Left forelimb (tissue), 1 donor: ENCODE results near the gene PDCD1.
A peak's percentile ranks its signal among the peaks of the same experiment; 100 is the strongest.
"Not testable (repeated sequence)": the region's sequence is repeated elsewhere in the genome, so short reads cannot be mapped to it uniquely, and the experiment has no call there.

Experiments
- DNase-seq: peaks from one replicate; pipeline ENCODE4 v3.0.0-alpha.2; 2018; ENCODE audit warnings: low spot score

PDCD1 gene

GRCh38 chr2:241833756-241834526, 24.8 kb downstream of the PDCD1 start:
- DNase-seq = not testable (repeated sequence)

GRCh38 chr2:241833101-241833663, 25.5 kb downstream of the PDCD1 start:
- DNase-seq = no peak

DNA sequence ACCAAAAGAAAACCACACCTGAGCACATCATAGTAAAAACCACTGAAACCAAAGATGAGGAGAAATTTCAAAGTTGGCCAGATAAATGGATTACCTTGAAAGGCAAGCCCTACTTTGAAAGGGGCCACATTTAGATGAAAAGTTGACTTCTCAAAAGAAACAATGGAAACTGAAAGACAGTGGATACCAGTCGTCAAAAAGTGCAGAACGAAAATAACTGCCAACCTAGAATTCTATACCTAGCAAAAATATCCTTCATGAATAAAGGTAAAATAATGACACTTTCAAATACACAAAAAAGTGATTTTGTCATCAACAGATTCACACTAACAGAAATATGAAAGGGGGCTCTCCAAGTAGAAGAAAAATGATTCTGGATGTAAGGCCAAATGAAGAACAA, 31.3 kb downstream of the PDCD1 start:
- DNase-seq = no peak

GRCh38 chr2:241823531-241824437, 34.9 kb downstream of the PDCD1 start:
- DNase-seq = not testable (repeated sequence)

DNA sequence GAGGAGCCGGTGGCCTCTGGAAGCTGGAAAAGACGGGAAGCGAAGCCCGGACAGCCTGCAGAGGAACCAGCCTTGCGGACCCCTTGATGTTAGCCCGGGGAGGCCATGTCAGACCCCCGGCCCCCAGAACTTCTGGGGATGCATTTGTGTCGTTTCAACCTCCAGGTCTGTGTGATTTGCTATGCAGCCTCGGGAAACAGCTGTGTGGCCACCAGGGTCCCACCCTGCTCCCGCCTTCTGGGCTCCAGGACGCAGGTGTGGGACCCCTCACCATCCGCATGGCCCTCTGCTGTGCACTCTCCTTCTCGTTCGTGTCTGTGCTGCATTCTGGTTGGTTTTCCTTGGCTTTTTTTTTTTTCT, 36.5 kb downstream of the PDCD1 start:
- no peak for DNase-seq

DNA sequence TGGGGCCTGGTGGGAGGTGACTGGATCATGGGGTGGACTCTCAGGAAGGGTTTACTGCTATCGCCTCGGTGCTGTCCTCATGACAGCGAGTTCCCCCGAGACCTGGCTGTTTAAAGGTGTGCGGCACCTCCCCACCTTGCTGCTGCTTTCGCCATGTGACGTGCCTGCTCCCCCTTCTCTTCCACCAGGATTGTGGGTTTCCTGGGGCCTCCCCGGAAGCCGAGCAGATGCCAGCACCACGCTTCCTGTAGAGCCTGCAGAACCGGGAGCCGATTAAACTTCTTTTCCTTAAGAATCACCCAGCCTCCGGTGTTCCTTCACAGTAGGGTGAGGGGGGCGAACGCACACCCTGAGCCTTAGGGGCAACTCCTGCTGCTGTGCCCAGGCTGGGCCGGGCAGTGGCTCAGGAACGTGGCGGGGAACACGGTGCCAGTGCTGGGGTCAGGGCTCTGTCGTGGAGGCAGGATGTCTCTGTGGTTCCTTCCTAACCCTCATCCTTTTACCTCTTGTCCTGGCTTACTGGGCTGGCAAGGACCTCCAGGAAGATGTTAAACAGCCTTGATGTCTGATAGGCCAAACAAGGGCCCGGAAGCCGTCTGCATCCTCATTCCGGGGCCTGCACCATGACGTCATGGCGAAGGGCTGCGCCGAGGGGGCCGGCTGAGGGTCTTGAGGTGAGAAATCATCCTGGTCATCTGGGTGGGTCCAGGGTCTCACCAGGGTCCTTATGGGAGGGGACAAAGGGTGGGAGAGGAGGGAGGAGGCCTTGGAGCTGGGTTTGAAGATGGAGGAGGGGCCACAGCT, 37.0 kb downstream of the PDCD1 start:
- peak; percentile 44 for DNase-seq

DNA sequence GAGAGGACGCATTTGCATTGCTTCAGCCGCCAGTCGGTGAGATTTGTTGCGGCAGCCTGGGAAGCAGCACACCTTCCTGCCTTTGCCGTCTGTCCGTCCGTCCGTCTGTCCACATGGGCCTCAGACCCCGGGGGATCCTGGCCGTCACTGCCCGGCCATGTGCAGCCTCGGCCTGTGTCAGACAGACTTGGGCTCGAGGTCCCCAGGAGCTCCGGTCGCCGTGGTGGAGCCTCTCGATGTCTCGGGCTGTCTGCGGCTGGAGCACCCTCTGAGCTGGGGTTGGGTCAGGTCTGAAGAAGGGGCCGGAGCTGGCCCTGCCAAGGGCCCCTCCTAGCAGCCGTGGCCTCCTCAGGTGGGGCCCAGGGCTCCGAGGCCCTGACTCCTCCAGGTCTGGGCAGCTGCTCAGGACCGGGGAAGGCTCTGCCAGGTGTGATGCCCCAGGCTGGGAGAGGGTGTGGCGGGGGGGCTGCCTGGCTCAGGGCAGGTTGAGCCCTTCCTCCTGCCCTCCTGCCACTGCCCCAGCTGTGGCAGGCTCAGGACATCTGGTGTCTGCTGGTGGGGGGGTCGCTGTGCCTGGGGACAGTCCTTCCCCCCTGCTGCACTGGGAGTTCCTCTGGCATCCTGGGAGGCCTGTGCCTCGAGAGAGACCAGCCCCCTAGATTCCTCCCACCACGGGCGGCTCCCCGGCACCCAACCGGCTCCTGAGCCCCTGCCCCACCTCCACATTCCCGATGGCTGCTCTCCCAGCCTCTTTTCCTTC, 37.9 kb downstream of the PDCD1 start:
- DNase-seq = peak; percentile 65

- not testable (repeated sequence) for DNase-seq
Measured at GRCh38 chr2:241819947-241820624, 38.6 kb downstream of the PDCD1 start.

- DNase-seq = peak; percentile 25
Measured at GRCh38 chr2:241818943-241819270, 39.8 kb downstream of the PDCD1 start.

- peak; percentile 15 for DNase-seq
Measured at GRCh38 chr2:241818229-241818942, 40.3 kb downstream of the PDCD1 start.

DNA sequence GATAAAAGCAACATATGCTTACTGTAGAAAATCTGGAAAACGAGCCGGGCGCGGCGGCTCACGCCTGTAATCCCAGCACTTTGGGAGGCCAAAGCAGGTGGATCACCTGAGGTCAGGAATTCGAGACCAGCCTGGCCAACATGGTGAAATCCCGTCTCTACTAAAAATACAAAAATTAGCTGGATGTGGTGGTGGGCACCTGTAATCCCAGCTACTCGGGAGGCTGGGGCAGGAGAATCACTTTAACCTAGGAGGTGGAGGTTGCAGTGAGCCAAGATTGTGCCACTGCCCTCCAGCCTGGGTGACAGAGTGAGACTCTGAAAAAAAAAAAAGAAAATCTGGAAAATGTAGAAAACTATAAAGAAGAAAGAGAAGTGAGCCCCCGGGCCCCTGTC, 40.9 kb downstream of the PDCD1 start:
- DNase-seq = not testable (repeated sequence)

GRCh38 chr2:241817126-241817820, 41.4 kb downstream of the PDCD1 start:
- peak; percentile 63 for DNase-seq

GRCh38 chr2:241816431-241817121, 42.1 kb downstream of the PDCD1 start:
- no peak for DNase-seq

- DNase-seq = no peak
Measured at GRCh38 chr2:241815477-241816430, 42.9 kb downstream of the PDCD1 start.

DNA sequence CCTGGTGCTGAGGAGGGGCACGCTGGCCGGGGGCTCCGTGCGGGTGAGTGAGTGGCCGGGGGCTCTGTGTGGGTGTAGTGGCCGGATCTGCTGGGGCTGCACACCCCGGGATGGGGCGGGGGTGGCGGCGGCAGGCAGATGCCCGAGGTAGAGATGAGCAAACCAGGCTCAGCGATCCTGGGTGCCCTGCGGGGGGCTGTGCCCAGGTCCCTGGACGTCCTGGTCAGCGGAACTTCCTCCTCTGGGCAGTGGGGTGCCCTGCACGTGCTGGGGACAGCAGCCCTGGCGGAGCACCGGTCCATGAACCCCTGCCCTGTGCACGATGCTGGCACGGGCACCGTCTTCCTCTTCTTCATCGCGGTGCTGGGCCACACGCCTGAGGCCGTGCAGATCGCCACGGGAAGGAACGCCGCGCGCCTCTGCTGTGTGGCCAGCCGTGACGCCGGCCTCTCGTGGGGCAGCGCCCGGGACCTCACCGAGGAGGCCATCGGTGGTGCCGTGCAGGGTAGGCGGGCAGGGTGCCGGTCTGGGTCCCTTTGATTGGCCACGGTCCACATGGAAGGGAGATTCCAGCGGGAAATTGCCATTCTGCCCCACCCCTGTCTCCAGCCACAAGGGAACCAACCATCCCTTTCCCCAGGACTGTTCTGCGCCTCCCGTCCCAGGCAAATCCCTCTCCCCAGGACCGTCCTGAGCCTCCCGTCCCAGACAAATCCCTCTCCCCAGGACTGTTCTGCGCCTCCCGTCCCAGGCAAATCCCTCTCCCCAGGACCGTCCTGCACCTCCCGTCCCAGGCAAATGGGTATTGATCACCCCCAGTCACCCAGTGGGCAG, 43.8 kb downstream of the PDCD1 start:
- DNase-seq = no peak

GRCh38 chr2:241814393-241814642, 44.4 kb downstream of the PDCD1 start:
- DNase-seq = no peak
